IPS-NIHi11 (cell line): ENCODE data around the gene TSSC4.

Experiments
- DNase-seq: peaks from one replicate; pipeline ENCODE4 v3.0.0; 2012; ENCODE audit warnings: mixed read lengths, low spot score

The TSSC4 gene

DNA sequence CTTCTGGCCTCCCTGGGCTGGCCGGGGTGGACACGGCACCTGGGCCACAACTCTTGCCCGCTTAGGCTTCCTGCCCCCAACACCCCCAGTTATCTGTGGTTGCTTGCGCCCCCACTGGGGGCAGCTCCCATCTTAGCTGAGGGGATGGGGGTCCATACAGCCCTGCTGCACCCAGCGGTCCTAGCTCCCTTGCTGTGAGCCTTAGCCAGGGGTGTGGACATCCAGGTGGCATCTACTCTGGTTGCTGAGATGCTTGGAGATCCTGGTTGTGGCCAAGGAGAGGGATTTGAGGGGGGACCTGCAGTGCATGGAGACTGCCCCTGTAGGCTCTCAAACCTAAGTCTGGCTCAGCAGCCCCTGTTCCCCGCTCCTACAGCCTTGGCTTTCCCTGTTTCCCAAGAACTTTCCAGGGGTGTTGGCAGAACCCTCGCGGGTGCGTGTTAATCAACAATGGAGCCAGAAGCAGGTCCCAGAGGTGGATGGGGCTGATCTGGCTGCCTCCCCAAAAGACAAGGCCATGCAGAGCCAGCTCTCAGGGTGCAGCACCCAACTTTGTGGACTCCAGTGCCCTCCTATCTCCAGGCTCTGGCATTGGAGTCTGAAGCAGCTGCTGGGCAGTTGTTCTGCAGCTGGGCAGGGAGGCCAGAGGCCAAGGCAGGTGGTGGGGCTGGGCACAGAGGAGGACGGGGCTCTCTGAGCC, 47.6 kb downstream of the TSSC4 start:
- peak; percentile 6 for DNase-seq

DNA sequence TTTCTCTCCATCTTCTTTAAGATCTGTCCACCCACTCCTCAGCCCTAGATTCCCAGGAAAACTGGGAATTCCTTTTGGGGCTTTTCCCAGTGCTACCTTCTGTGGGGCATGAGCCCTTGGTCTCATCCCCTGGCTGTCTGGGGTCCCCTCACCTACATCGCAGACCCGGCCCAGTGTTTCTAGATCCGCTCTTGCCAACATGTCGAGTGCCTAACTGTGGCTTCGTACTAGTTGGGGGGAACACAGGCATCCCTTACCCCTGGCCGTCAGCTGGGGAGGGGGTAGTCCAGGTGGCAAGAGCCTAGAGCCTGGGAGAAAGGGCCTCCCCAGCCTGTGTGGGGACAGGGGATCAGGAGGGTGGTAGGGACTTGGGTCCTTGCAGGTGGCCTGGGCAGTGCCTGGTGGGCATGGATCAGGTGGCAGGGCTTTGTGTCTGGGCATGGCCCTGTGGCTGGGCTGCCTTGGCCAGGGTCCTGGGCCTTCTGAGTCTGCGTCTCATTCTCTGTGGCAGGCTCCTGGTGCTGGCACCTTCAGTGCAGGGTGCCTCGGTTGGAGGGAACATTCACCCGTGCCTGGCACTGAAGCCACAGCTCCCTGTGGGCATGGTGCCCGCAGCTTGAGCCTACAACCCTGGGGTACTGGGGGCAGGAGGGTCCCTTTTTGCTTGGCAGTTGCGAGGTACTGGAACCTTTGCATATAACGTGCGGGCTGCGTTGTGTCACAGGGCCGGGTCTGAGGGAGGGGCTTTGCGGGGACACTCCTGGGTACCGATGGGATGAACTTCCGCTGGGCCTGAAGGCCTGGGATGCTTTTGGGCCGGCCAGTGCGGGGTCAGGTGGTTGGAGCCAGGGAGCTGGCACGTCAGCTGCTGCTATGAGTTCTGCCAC, 48.4 kb downstream of the TSSC4 start:
- peak; percentile 3 for DNase-seq

DNA sequence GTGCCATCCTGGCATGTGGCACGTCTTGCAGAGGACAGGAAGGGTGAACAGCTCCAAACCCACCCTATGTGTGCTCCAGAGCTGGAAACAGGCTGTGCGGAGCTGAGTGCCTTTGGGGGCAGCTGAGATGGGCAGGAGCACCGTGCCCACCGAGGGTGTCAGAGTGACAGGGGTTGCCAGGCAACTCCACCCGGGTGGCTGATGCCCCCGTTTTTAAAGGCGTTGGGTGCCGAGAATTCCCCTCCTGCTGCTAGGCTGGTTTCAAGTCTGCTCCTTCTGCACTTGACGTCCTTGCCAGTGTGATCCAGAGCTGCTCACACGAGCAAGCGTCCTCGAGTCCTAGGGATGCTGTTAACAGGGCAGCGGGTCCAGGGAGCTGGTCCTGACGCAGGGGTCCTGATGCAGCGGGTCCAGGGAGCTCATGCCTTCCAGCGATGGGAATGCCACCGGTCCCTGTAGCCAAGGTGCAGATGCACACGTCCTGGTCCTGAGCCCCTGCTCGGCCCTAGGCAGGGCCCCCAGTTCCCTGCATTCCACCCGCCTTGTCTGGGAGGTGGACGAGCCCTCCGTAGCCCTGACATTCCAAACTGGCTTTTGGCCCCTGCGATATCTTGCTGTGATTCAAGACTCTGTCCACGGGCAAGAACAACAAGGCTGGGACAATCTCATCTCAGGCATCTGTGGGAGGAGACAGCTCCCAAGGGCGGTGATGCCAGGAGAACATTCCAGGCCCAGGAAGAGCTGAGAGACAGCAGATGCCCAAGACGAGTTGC, 49.2 kb downstream of the TSSC4 start:
- DNase-seq, result peak; percentile 22

GRCh38 chr11:2450321-2451041, 49.9 kb downstream of the TSSC4 start:
- no peak for DNase-seq

DNA sequence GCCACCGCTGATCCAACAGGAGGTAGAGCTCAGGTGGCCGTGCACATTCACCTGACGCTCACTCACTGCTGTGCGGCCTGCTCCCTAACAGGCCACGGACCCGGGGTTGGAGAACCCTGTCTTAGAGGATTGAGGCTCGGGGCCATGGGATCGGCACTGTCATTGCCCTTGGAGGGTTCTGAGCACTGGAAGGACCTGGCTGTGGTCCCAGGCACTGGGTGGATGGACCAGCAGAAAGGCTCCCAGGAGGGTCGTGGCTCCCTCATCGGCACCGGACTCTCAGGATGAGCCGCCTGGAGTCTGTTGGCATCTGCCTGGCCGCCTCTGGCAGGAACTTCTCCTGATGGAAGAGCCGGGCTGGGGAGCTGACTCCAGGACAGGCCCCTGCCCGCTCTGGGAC, 50.8 kb downstream of the TSSC4 start:
- no peak for DNase-seq

DNA sequence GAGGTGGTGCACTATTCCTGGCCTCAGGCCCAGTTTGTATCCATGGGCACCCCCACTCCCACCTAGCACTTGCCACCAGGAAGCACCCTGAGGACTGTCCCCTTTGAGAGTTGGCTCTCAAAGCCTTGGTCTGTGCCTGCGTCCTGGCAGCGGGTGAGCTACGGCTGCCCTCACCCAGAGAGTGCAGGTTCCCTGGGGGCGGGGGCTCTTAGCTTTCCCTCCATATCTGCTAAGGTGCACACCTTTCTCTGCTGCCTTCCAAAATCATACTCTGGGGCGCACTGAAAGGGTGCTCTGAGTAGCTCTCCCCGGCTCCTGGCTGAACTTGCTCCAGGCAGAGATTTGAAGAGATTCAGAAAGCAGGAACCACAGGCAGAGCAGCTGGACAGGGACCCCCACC, 51.4 kb downstream of the TSSC4 start:
- DNase-seq, result no peak

DNA sequence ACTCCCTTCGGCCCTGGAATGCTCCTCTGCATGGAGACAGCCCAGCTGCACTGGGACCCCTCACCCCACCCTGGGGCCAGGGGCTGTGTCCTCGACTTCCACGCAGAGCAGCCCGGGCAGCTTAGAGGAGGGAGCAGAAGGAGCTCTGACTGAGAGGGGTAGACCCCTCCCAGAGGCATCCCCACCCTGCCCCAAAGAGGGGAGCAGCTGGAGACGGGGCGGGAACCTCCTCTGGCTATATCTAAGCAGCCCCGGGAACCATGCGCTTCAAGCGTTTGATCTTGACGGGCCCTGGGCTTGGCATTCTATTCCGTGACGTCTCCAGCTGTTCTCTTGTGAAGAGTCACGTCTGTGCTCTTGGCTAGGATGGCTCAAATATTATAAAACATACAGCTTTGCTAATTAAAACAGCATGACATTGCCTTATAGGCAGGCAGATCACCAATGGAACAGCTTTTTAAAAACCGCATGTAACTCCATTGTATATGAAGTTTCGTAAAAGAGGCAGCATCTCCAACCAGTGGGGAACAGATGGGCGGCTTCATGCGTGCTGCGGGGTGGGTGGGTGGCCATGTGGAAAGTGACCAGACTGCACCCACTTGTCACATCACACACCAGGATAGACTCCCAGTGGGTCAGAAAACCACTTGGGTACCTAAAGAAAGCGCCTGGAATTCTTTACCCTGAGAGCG, 51.9 kb downstream of the TSSC4 start:
- DNase-seq, result no peak

DNA sequence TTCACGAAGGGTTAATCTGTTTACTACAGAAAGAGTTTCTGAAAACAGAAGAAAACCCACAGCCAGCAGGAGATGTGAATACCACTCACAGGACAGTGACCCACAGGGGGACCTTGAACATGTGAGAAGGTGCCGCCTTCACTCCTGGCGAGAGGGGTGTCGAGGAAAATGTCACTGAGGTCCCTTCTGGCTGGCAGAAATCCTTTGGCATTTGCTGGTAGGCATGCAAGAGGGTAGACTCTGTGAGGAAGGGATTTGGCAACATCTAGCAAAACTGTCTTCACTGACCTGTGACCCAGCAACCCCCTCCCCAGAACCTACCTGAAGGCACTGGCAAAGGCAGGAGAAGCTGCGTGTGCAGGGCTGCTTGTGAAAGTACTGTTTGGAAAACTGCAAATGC, 52.9 kb downstream of the TSSC4 start:
- DNase-seq, result no peak
